Naive B cell (primary cell): Measurements from ENCODE around the gene MEIOC. TPM values are rescaled to one million over a fixed set of nuclear protein-coding genes. Genes with fewer than 3 reads are reported as not detected.
"Not testable (repeated sequence)": the region's sequence is repeated elsewhere in the genome, so short reads cannot be mapped to it uniquely, and the experiment has no call there.

ENCODE experiments used
- ATAC-seq, 2 donors: fragments of 150-1000 bp; cut with Tn5 transposase; 2 replicates each; pipeline ENCODE4 v1.10.0; 2021; ENCODE audit warnings: low read depth in 2 of 2, mild to moderate bottlenecking in 2 of 2, moderate library complexity in 2 of 2
- DNase-seq: peaks from one replicate; pipeline ENCODE4 v3.0.0; 2022
- H3K27ac Mint-ChIP-seq, 6 donors: one replicate each; pipeline ENCODE4 v1.8.0; 2020 to 2022; ENCODE audit warnings: mild to moderate bottlenecking in 6 of 6, mixed read lengths in 6 of 6, moderate library complexity in 5 of 6, inconsistent platforms in 2 of 6
- H3K27me3 Mint-ChIP-seq, 3 donors: one replicate each; pipeline ENCODE4 v1.8.0; 2021 to 2022; ENCODE audit warnings: mixed read lengths in 3 of 3, mild to moderate bottlenecking in 1 of 3
- H3K36me3 Mint-ChIP-seq, 2 donors: one replicate each; pipeline ENCODE4 v1.8.0; 2020 to 2022; ENCODE audit warnings: mixed read lengths in 2 of 2, inconsistent platforms in 1 of 2, mild to moderate bottlenecking in 1 of 2
- H3K4me1 Mint-ChIP-seq, 3 donors: one replicate each; pipeline ENCODE4 v1.8.0; 2020 to 2022; ENCODE audit warnings: mixed read lengths in 3 of 3, inconsistent platforms in 1 of 3, mild to moderate bottlenecking in 1 of 3, moderate library complexity in 1 of 3
- H3K4me3 Mint-ChIP-seq, 8 donors: one replicate each; pipeline ENCODE4 v1.8.0; 2020 to 2022; ENCODE audit warnings: mild to moderate bottlenecking in 8 of 8, mixed read lengths in 8 of 8, moderate library complexity in 8 of 8, inconsistent platforms in 2 of 8
- H3K9me3 Mint-ChIP-seq, 7 donors: one replicate each; pipeline ENCODE4 v1.8.0; 2020 to 2022; ENCODE audit warnings: mixed read lengths in 7 of 7, mild to moderate bottlenecking in 5 of 7, inconsistent platforms in 2 of 7, moderate library complexity in 1 of 7
- polyA plus RNA-seq, 6 donors: library from polyadenylated mRNA; unstranded; fragments of 300-500 nt; fragmentation: Illumina TruSeq; gene quantifications; one replicate each; pipeline ENCODE4 v1.2.3, GENCODE V29; 2021; ENCODE audit warnings: low read depth in 6 of 6

MEIOC gene
- polyA plus RNA-seq, result under 1 TPM in 5 of 6 donors, not detected in 1; 0.10 to 0.73 (median 0.43) TPM

DNA sequence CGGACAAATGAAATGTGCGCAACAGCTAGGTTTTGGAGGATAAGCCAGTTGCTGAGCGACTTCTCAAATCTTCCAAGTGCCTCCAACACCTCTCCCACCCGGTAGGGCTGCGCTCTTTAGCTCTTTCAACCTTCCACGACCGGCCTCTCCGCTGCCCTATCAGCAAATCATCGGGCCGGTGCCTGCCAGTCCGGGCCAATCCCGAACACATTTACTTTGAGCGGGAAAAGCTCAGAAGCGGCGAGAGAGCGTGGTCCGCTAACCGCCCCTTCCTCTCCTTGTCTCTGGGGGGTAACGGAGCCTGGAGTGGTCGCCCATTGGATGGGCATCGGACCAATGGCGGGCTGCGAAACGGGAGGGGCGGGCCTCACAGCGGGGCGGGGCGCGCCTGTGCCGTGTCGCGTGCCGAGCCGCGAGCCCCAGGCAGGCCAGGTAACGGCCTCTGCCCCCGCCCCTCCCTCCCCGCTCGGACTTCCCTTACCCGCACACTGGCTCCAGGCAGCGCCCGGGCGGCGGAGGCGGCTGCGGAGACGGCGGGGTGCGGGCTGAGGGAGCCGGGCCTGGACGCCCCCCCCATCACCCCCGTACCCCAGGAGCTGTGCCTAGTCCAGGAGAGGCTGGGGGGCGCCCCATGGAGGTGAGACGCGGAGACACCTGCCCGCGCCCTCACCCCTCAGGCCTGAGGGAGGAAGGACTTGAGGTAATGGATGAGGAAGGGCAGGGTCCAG is at the start of gene MEIOC:
TSS of gene MEIOC (plus strand) at position 486 of the 728 bp plus-strand sequence. CDS start at position 632, 146 bp downstream.
- peak; percentile 68 to 78 for ATAC-seq
- peak within 1 kb of the TSS; percentile 47 to 84 (median 68) for H3K4me3 Mint-ChIP-seq
- H3K9me3 Mint-ChIP-seq, result peaks cover 0 to 9% (median 4%) of the 10 kb centered on the region in 7 donors
- H3K36me3 Mint-ChIP-seq, result peaks cover 3 to 6% of the 10 kb centered on the region in 2 donors
- DNase-seq, result peak; percentile 14
- H3K4me1 Mint-ChIP-seq, result peaks cover 0 to 10% (median 8%) of the 10 kb centered on the region in 3 donors
- H3K27me3 Mint-ChIP-seq, result peaks cover 27 to 41% (median 40%) of the 10 kb centered on the region in 3 donors
- peak within 1 kb of the TSS in 2 of 6 donors; percentile 9 to 30 for H3K27ac Mint-ChIP-seq

DNA sequence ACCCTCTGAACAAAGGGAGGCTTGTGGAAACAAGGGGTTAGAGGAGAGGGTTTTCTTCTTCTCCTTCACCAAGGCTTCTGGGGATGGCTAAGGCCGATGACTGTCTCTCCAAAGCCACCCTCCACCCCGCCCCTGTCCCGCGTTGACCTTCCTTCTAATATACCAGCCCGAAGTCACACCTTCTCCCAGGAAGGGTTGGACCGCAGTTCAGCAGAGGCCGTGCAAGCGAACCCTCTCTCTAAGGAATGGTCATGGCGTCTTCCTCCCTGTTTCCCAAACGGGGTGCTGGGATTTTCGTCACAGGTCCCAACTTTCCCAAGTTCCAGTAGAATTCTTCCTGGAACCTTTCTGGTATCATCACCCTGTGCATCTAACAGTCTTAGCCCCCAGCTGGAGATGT is 49.6 kb upstream of the MEIOC start:
- no peak overlapping the region for H3K4me3 Mint-ChIP-seq
- no peaks in the 10 kb centered on the region for H3K36me3 Mint-ChIP-seq
- no peaks in the 10 kb centered on the region for H3K4me1 Mint-ChIP-seq
- no peaks in the 10 kb centered on the region for H3K9me3 Mint-ChIP-seq
- no peak for DNase-seq
- ATAC-seq, result no peak
- peaks cover 6 to 21% (median 10%) of the 10 kb centered on the region in 3 donors for H3K27me3 Mint-ChIP-seq
- no peak overlapping the region for H3K27ac Mint-ChIP-seq

DNA sequence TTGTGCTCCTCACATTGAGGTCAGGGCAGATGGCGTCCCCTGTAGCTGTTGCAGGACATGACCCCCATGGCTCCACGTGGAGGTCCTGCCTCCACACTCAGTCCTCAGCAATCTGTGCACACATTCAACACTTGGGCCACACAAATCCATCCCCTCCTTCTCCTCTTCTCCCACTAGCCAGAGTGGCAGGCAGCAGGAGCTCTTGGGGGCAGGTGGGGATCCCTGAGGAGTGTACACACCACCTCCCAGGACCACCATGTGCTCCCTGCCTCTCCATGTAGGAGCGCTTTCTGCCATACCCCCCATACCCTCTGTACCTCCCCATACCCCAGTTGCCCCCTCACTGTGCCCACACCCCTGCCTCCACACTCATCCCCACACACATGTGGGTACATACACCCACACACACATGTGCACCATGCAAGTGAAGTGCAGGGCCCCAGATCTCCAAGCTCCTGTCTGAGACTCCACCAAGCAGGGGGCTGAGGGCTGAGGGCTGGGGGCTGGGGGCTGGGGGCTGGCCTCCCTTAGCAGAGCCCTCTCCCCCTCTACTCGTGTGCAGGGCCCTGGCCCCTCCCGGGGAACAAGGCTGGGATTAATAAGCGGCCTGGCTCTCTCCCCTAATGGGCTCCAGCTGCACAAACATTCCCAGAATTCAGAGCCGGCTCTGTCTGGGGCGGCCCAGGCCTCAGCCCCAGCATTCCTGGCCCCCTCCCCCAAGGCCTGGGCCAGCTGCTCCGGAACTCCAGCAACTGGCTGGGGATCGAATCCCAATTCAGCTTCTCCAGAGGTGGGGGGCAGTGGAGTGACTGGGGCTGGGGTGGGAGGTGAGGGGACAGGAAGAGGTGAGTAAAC is 48.2 kb upstream of the MEIOC start:
- Mint-ChIP-seq H3K4me3 (no peak overlapping the region), H3K4me1 (no peaks in the 10 kb centered on the region), H3K36me3 (no peaks in the 10 kb centered on the region), H3K27ac (no peak overlapping the region), H3K27me3 (peaks cover 0 to 17% (median 0%) of the 10 kb centered on the region in 3 donors), H3K9me3 (no peaks in the 10 kb centered on the region)
- DNase-seq (no peak), ATAC-seq (no peak)

DNA sequence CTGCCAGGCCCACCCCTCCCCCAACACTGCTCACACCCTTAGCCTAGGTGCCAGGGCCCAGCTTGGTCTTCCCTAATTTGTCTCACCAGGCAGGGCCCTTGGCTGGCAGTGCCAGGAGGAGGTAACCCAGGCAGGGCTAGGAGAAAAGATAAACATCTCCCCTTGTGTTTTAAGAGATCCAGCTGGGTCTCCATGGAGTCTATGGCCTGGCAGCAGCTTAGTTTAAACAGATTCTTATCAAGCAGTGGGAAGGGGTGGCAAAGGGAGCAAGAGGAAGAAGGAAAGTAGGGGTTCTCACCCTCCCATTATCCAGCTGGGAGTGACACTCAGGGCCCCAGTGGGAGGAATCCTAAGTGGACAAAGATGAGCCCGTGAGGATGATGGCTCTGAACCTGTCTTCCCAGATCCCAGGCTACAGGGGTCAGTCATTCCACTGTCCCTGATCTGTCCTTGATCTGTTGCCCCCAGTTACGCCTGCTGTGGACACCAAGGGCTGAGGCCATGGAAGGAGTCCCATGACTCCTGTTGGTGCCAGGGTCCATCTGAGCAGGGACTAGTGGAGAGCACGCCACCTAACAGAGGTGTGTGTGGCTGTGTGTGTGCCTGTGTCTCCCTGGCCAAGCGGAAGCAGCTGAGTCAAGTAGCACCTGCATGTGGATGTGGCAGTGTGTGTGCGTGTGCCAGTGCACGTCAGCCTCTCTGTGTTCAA is 47.4 kb upstream of the MEIOC start:
- H3K27ac Mint-ChIP-seq, result no peak overlapping the region
- no peak for ATAC-seq

DNA sequence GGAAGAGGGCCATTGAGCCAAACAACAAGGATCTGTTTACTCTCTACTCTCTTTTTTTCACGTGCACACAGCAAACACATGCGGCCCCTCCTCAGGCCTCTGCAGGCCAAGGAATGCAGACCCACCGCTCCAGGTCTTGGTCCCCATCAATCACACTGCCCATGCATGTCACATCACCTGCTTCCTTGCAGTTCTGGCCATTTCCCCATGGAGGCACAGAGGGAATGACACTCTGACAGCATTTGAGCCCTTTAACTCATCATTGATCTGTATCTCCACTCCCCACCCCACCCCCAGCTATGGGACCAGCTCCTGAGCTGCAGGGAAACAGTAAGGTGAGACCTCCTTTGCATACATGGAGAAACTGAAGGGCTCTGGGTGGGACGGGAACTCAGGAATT is 45.9 kb upstream of the MEIOC start:
- Mint-ChIP-seq H3K36me3 (no peaks in the 10 kb centered on the region), H3K9me3 (no peaks in the 10 kb centered on the region), H3K4me1 (peaks cover 6 to 13% (median 13%) of the 10 kb centered on the region in 3 donors), H3K4me3 (peak overlapping the region in 1 of 8 donors; percentile 55), H3K27me3 (peaks cover 0 to 17% (median 0%) of the 10 kb centered on the region in 3 donors), H3K27ac (peak overlapping the region in 1 of 6 donors; percentile 5)
- ATAC-seq (no peak), DNase-seq (no peak)

More for the DNA sequence above, 47.4 kb upstream of the MEIOC start:
- peaks cover 0 to 17% (median 0%) of the 10 kb centered on the region in 3 donors for H3K27me3 Mint-ChIP-seq
- peaks cover under 1 to 1% (median under 1%) of the 10 kb centered on the region in 3 donors for H3K4me1 Mint-ChIP-seq
- DNase-seq, result no peak
- H3K9me3 Mint-ChIP-seq, result no peaks in the 10 kb centered on the region
- H3K4me3 Mint-ChIP-seq, result no peak overlapping the region
- H3K36me3 Mint-ChIP-seq, result no peaks in the 10 kb centered on the region

DNA sequence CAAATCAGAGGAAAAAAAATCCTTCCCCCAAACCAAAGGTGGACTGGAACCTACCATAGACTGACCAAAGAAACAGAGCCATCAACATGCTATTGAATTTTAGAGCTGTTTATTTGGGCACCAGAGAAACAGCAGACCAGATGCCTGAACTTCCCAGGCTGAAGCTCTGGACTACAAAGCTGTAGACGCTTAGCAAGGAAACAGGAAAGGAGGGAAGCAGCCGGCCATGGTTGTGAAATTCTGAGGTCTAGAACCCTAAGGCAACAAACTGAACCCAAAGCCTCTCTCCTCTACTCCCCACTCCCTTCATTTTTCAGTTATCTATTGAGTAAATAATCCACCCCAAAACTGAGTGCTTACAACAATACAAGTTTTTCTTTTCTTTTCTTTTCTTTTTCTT is 45.4 kb upstream of the MEIOC start:
- Mint-ChIP-seq H3K36me3 (no peaks in the 10 kb centered on the region), H3K27ac (no peak overlapping the region), H3K9me3 (no peaks in the 10 kb centered on the region), H3K27me3 (peaks cover 0 to 17% (median 0%) of the 10 kb centered on the region in 3 donors), H3K4me1 (peaks cover 6 to 13% (median 13%) of the 10 kb centered on the region in 3 donors), H3K4me3 (no peak overlapping the region)
- no peak for DNase-seq
- no peak for ATAC-seq

DNA sequence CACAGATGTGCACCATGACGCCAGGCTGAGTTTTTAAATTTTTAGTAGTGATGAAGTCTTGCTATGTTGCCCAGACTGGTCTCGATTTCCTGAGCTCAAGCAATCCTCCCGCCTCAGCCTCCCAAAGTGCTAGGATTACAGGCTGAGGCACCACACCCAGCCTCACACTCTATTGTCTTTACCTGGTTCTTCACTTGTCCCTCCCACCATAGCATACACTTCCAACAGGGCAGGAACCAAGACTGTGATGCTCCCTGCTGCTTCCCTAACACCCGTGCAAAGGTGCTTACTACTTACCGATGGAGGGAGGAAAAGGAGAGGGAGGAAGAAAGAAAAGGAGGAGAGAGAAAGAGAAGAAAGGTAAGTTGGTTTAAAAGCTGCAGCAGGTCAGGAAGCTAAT is 41.4 kb upstream of the MEIOC start:
- no peak overlapping the region for H3K4me3 Mint-ChIP-seq
- peaks cover 6 to 13% (median 13%) of the 10 kb centered on the region in 3 donors for H3K4me1 Mint-ChIP-seq
- H3K9me3 Mint-ChIP-seq, result no peaks in the 10 kb centered on the region
- no peaks in the 10 kb centered on the region for H3K36me3 Mint-ChIP-seq
- H3K27me3 Mint-ChIP-seq, result peaks cover 5 to 16% (median 15%) of the 10 kb centered on the region in 3 donors
- no peak for DNase-seq
- H3K27ac Mint-ChIP-seq, result no peak overlapping the region
- no peak for ATAC-seq

DNA sequence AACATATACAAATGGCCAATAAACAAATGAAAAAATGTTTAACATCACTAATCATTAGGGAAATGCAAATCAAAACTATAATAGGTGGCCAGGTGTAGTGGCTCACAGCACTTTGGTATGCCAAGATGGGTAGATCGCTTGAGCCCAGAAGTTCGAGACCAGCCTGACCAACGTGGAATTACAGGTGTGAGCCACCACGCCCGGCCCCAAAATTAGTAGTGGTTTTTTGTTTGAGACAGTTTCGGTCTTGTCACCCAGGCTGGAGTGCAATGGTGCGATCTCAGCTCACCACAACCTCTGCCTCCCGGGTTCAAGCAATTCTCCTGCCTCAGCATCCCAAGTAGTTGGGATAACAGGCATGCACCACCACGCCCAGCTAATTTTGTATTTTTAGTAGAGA is 37.6 kb upstream of the MEIOC start:
- DNase-seq, H3K9me3 Mint-ChIP-seq, H3K36me3 Mint-ChIP-seq, H3K4me3 Mint-ChIP-seq, H3K27ac Mint-ChIP-seq, ATAC-seq: not testable (repeated sequence)
- Mint-ChIP-seq H3K4me1 (peaks cover 6 to 13% (median 13%) of the 10 kb centered on the region in 3 donors), H3K27me3 (peaks cover 5 to 24% (median 17%) of the 10 kb centered on the region in 3 donors)

DNA sequence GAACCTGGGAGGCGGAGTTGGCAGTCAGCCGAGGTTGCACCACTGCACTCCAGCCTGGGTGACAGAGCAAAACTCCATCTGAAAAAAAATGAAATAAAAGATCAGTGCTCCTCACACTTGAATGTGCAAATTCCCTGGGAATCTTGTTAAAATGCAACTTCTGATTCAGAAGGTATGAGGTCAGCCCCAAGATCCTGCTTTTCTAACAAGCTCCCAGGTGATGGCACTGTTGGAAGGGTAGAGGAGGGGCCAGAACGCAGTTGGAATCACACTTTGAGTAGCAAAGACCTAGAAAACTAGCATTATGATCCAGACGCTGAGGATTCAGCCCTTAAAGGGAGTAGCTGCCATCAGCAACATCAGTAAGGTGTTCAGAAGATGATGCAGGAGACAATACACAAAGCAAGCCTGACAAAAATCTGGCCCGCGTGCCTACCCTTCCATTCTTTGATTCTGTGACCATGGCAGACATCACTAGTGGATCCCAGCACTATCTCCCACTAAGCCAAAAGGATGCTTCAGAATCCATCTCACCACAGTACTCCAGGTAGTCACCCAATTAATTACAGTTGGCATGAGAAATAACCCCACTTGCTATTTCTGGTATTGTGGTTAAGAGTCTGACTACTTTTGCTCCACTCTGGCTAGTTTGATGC is 33.1 kb upstream of the MEIOC start:
- no peak overlapping the region for H3K4me3 Mint-ChIP-seq
- no peak for ATAC-seq

DNA sequence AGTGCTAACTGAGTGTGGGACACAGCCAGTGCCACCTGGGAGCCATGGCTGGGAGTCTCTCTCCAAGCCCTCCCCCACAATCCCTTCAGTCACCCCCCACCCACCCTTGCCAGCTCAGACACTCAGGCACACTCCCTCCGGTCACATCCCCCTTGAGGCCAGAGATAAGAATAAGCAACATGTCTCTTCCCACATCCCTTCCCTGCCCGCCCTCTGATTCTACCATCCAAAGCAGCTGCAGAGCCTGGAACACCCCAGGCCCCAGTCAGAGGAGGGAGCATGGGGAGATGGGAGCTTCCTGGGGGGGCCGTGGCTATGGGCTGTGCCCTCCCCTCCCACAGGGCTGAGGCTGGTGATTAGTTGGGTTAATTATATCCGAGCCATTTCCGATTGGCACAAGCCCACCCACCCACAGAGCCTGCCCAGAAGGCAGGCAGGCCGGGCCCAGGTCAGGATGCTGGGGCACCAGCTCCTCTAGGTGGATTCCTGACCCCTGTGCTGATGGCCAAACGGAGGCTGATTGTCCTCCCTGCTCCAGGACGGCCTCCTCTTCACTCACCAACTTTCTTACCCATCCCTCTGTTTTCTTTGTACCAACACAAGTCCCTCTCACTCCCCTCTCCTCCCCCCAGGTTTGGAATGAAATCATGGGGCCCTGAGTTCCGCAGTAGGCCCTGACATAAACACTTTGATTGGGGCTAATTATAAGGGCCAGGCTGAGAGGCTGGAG is 28.6 kb upstream of the MEIOC start:
- Mint-ChIP-seq H3K9me3 (no peaks in the 10 kb centered on the region), H3K4me3 (peak overlapping the region; percentile 56 to 93 (median 80)), H3K27ac (peak overlapping the region; percentile 36 to 97 (median 94)), H3K27me3 (peaks cover 0 to 7% (median 2%) of the 10 kb centered on the region in 3 donors), H3K36me3 (no peaks in the 10 kb centered on the region), H3K4me1 (peaks cover 12 to 23% (median 15%) of the 10 kb centered on the region in 3 donors)
- no peak for DNase-seq
- no peak for ATAC-seq

More for the DNA sequence above, 33.1 kb upstream of the MEIOC start:
- peaks cover 0 to 16% (median 9%) of the 10 kb centered on the region in 3 donors for H3K27me3 Mint-ChIP-seq
- no peaks in the 10 kb centered on the region for H3K9me3 Mint-ChIP-seq
- H3K27ac Mint-ChIP-seq, result no peak overlapping the region
- peaks cover 4 to 9% (median 7%) of the 10 kb centered on the region in 3 donors for H3K4me1 Mint-ChIP-seq
- no peak for DNase-seq
- H3K36me3 Mint-ChIP-seq, result no peaks in the 10 kb centered on the region

DNA sequence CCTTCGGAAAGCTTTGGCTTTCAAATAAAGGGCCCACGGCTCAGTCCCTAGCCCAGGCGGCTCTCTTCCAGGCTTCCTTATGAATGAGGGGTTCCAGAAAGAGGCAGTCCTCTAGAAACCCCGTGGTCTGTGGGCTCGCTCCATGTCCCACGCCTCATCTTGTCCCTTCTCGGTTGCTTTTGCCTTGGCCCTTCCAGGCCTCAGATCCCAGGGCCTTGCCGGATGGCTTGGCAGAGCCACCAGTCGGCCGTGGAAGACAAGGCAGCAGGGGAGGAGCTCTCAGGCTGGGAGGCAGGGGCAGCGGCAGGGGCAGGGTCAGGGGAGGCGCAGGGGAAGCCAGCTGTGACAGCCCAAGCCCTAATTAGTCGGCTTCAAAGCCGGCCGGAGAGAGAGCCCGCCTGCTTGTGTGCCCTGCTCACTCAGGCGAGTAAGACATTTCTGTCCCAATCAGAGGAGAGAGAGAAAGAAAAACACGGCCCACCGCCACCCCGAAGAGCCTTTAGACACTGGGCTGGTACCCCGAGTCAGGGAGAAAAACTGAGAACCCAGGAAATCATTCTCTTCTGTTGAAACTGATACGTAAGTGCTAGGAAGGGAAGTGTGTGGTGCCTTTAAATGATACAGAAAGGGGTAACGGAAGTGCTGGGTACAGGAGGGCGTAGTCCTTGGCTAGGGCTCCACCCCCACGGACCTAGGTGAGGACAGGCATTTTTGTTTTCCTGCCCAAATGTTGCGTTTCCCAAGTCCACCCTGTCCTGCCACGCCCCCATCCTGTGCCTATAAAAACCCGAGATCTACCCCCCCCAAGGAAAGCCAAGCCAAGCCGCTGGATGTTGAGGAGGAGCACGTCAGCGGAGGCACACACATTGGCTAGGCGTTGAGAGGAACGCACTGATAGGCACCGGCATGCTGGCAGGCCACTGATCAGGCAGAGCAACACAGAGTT is 27.8 kb upstream of the MEIOC start:
- Mint-ChIP-seq H3K9me3 (no peaks in the 10 kb centered on the region), H3K36me3 (no peaks in the 10 kb centered on the region), H3K27me3 (peaks cover 0 to 9% (median 7%) of the 10 kb centered on the region in 3 donors), H3K27ac (peak overlapping the region; percentile 92 to 98 (median 96)), H3K4me1 (peaks cover 12 to 23% (median 15%) of the 10 kb centered on the region in 3 donors), H3K4me3 (peak overlapping the region; percentile 69 to 93 (median 84))
- ATAC-seq, result peak; percentile 88 to 89
- DNase-seq, result peak; percentile 44
